Esophagus muscularis mucosa (tissue), 4 donors: Measurements from ENCODE around the gene KRTAP29-1. TPM values are rescaled to one million over a fixed set of nuclear protein-coding genes. Genes with fewer than 3 reads are reported as not detected.

ENCODE experiments used
- DNase-seq: peaks from one replicate; pipeline ENCODE4 v3.0.0-alpha.2; 2017; ENCODE audit errors: extremely low spot score
- H3K27ac ChIP-seq, 4 donors: fragments of 200-600 bp; sonication (generic); replicated peaks in 1 of 4; 1 replicate in 3 of 4; 2 replicates in 1 of 4; pipeline ENCODE4 v1.5.1; 2016 to 2019; ENCODE audit warnings: mild to moderate bottlenecking in 1 of 4
- H3K27me3 ChIP-seq, 4 donors: fragments of 200-600 bp; sonication (generic); one replicate each; pipeline versions ENCODE4 v1.5.1 to v1.6.0; 2016 to 2019
- H3K36me3 ChIP-seq, 4 donors: fragments of 200-600 bp; sonication (generic); one replicate each; pipeline ENCODE4 v1.5.1; 2016 to 2019
- H3K4me1 ChIP-seq, 4 donors: fragments of 200-600 bp; sonication (generic); one replicate each; pipeline ENCODE4 v1.5.1; 2016 to 2019
- H3K4me3 ChIP-seq, 4 donors: fragments of 200-600 bp; sonication (generic); 1 replicate in 2 of 4; 2 replicates in 2 of 4; pipeline ENCODE4 v1.5.1; 2016 to 2019; ENCODE audit warnings: mild to moderate bottlenecking in 4 of 4, moderate library complexity in 1 of 4
- H3K9me3 ChIP-seq, 4 donors: fragments of 200-600 bp; sonication (generic); 1 replicate in 3 of 4; 2 replicates in 1 of 4; pipeline ENCODE4 v1.5.1; 2016 to 2019
- EP300 ChIP-seq: sonication (generic); formaldehyde crosslinking; IDR thresholded peaks from one replicate; pipeline ENCODE4 v1.6.1; 2017; ENCODE audit warnings: antibody characterized with exemption
- POLR2A ChIP-seq: fragments of 450-650 bp; IDR thresholded peaks from one replicate; pipeline ENCODE4 v1.6.1; 2017; ENCODE audit warnings: antibody characterized with exemption, moderate library complexity, mild to moderate bottlenecking, low read depth
- POLR2AphosphoS5 ChIP-seq, 2 donors: sonication (generic); formaldehyde crosslinking; IDR thresholded peaks; one replicate each; pipeline ENCODE4 v1.6.1; 2017; ENCODE audit warnings: antibody characterized with exemption in 2 of 2
- WGBS: methylation state at CpG from one replicate; pipeline ENCODE4 v1.1.5; 2018; 5-methylcytosine and 5-hydroxymethylcytosine counted together
- intact Hi-C: fragments of 100-400 bp; cut with DNase I; formaldehyde crosslinking; loops from one replicate; pipeline ENCODE4 v1.15.1; 2023
- total RNA-seq, 4 donors: library from RNA; depleted of rRNA; stranded (reverse); fragments of >200 nt; gene quantifications; one replicate each; pipeline versions ENCODE4 v1.1.0 to v1.2.1, GENCODE V29; 2016
- TF ChIP-seq, protein P1 (sequence below), 3 experiments: fragments of 200-600 bp in 2 of 3; fragments of 450-650 bp in 1 of 3; sonication (generic) in 2 of 3; IDR thresholded peaks; one replicate each; pipeline ENCODE4 v1.5.1; 2017 to 2019; ENCODE audit warnings: antibody characterized with exemption in 3 of 3, mild to moderate bottlenecking in 2 of 3, moderate library complexity in 1 of 3

Gene KRTAP29-1
- total RNA-seq, 4 donors from 2014 or later: not detected

GRCh38 chr17:41315814-41316445 is 13.3 kb upstream of the KRTAP29-1 start:
- Histone ChIP-seq H3K27ac (no peak overlapping the region), H3K36me3 (no peaks in the 10 kb centered on the region), H3K9me3 (peaks cover 0 to 14% (median 5%) of the 10 kb centered on the region in 4 donors), H3K4me1 (no peaks in the 10 kb centered on the region), H3K27me3 (peaks cover 0 to 26% (median 0%) of the 10 kb centered on the region in 4 donors), H3K4me3 (no peak overlapping the region)
- DNase-seq: no peak
- WGBS: 78% methylated on average over 10 of the region's 17 CpGs
- TF ChIP-seq, protein P1, sequence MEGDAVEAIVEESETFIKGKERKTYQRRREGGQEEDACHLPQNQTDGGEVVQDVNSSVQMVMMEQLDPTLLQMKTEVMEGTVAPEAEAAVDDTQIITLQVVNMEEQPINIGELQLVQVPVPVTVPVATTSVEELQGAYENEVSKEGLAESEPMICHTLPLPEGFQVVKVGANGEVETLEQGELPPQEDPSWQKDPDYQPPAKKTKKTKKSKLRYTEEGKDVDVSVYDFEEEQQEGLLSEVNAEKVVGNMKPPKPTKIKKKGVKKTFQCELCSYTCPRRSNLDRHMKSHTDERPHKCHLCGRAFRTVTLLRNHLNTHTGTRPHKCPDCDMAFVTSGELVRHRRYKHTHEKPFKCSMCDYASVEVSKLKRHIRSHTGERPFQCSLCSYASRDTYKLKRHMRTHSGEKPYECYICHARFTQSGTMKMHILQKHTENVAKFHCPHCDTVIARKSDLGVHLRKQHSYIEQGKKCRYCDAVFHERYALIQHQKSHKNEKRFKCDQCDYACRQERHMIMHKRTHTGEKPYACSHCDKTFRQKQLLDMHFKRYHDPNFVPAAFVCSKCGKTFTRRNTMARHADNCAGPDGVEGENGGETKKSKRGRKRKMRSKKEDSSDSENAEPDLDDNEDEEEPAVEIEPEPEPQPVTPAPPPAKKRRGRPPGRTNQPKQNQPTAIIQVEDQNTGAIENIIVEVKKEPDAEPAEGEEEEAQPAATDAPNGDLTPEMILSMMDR (IDR thresholded peaks at IDR 0.05): no peak
- no peak for TF ChIP-seq POLR2A
- no peak for TF ChIP-seq EP300
- TF ChIP-seq POLR2AphosphoS5 (IDR thresholded peaks at IDR 0.05): no peak
- intact Hi-C loops: no loop called here

GRCh38 chr17:41315204-41315794 is 12.6 kb upstream of the KRTAP29-1 start, which contains the start of gene KRTAP17-1:
Gene KRTAP17-1, minus strand, starts transcription at chr17:41315710. Its CDS starts 60 bp downstream, at chr17:41315650.
- Histone ChIP-seq H3K4me1 (no peaks in the 10 kb centered on the region), H3K27me3 (peaks cover 0 to 26% (median 0%) of the 10 kb centered on the region in 4 donors), H3K36me3 (no peaks in the 10 kb centered on the region), H3K4me3 (no peak within 1 kb of the TSS), H3K27ac (no peak within 1 kb of the TSS), H3K9me3 (peaks cover 0 to 11% (median 5%) of the 10 kb centered on the region in 4 donors)
- WGBS: 79% methylated on average over 8 of the region's 24 CpGs
- intact Hi-C loops: no loop called here
- TF ChIP-seq POLR2AphosphoS5 (IDR thresholded peaks at IDR 0.05): no peak
- no peak for DNase-seq

- DNase-seq: no peak
- Histone ChIP-seq H3K27ac (no peak overlapping the region), H3K4me1 (peaks cover 0 to 11% (median 9%) of the 10 kb centered on the region in 4 donors), H3K36me3 (no peaks in the 10 kb centered on the region), H3K27me3 (peaks cover 0 to 25% (median 0%) of the 10 kb centered on the region in 4 donors), H3K4me3 (no peak overlapping the region), H3K9me3 (no peaks in the 10 kb centered on the region)
- 86% methylated on average over 1 of the region's 1 CpG for WGBS
- intact Hi-C loops: no loop called here
- TF ChIP-seq EP300: no peak
- no peak for TF ChIP-seq POLR2A
- TF ChIP-seq POLR2AphosphoS5 (IDR thresholded peaks at IDR 0.05): no peak
- TF ChIP-seq, protein P1 (IDR thresholded peaks at IDR 0.05): no peak
Observed at GRCh38 chr17:41311111-41311510, 8.5 kb upstream of the KRTAP29-1 start.

DNA sequence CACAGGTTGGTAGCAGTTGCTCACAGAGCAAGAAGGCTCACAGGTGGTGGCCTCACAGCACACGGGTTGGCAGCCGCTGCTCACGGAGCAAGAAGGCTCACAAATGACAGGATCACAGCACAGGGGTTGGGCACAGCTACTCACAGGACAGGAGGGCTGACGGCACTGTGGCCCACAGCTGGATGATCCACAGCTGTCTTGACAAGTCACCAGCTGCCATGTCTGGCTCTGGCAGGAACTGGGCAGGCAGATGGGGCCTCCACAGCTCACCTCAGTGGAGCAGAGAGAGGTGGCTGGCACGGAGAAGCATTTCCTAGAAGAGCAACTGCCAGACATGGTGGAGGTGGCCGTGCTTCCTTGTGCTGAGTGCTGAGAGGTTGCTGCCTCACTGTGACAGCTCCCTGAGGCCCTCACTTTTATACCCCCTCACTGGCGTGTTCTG is 6.3 kb upstream of the KRTAP29-1 start, which contains the start of gene KRTAP16-1:
KRTAP16-1 (minus strand) TSS at position 392 of the 442 bp plus-strand sequence; CDS start at position 336, 56 bp downstream.
- 69% methylated on average over 7 of the region's 7 CpGs for WGBS
- Histone ChIP-seq H3K9me3 (no peaks in the 10 kb centered on the region), H3K27me3 (peaks cover 0 to 4% (median 0%) of the 10 kb centered on the region in 4 donors), H3K4me3 (no peak within 1 kb of the TSS), H3K4me1 (peaks cover 0 to 11% (median 9%) of the 10 kb centered on the region in 4 donors), H3K36me3 (no peaks in the 10 kb centered on the region), H3K27ac (no peak within 1 kb of the TSS)
- DNase-seq: no peak
- TF ChIP-seq, protein P1 (IDR thresholded peaks at IDR 0.05): no peak
- TF ChIP-seq POLR2A (no peak), POLR2AphosphoS5 (IDR thresholded peaks at IDR 0.05) (no peak), EP300 (no peak)
- intact Hi-C loops: no loop called here

GRCh38 chr17:41308251-41308917 is 5.7 kb upstream of the KRTAP29-1 start:
- TF ChIP-seq, protein P1 (IDR thresholded peaks at IDR 0.05): no peak
- TF ChIP-seq POLR2AphosphoS5 (IDR thresholded peaks at IDR 0.05): peak in 1 of 2 donors; percentile 5

More at GRCh38 chr17:41308251-41308917, 5.7 kb upstream of the KRTAP29-1 start:
- H3K9me3 ChIP-seq: no peaks in the 10 kb centered on the region
- no peaks in the 10 kb centered on the region for H3K36me3 ChIP-seq
- peaks cover 0 to 4% (median 0%) of the 10 kb centered on the region in 4 donors for H3K27me3 ChIP-seq
- intact Hi-C loops: no loop called here
- H3K27ac ChIP-seq: no peak overlapping the region
- DNase-seq: no peak
- peaks cover 0 to 11% (median 9%) of the 10 kb centered on the region in 4 donors for H3K4me1 ChIP-seq
- no peak overlapping the region for H3K4me3 ChIP-seq
- 42% methylated on average over 7 of the region's 10 CpGs for WGBS
